ENCODE results near the gene PDE4A.
"Not testable (repeated sequence)": the region's sequence is repeated elsewhere in the genome, so short reads cannot be mapped to it uniquely, and the experiment has no call there.

Gene PDE4A

DNA sequence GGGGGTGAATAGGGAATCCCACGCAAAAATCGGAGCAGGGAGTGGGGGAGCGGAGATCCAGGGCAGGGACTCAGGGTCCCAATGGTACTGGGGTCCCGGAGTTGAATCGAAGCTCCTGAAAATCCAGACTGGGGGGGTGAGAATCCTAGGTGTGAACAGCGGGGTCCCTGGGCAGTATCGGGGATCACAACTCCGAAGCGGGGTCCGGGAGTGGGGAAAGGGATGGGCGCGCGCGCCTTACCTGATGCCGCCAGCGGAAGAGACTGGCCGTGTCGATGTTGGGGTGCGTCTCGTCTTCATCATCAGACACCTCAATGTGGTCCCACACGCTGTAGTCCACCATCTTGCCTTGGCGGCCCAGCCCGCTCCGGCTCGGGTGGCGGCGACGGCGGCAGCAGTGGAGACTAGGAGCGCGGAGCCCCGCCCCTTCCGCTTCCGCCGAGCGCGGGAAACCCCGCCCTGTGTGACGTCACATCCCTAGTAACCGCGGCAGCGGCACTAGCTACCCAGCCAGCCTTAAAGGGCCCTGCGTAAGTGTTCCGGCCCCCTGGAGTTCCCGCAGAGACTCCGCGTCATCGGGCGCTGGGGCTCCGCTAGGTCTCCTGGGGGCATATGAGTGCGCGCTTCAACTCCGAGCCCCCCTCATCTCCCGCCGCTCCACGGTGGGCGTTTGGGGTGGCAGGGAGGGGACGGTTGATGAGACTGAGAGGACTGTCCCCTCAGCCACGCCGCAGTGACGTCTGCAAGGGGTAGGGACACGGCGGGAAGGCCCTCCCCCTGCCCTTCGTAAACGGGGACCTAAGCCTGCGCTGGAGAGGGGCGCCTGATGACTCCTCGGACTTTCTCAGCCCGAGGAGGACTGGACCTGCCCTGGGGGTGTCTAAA, 17.0 kb upstream of the PDE4A start, which contains the start of gene CDC37:
Gene CDC37 (minus strand): TSS at position 406 of the 885 bp plus-strand sequence. CDS start 63 bp downstream, at position 343.
- peak; percentile 96 for DNase-seq (ENCODE audit: low read depth)

DNA sequence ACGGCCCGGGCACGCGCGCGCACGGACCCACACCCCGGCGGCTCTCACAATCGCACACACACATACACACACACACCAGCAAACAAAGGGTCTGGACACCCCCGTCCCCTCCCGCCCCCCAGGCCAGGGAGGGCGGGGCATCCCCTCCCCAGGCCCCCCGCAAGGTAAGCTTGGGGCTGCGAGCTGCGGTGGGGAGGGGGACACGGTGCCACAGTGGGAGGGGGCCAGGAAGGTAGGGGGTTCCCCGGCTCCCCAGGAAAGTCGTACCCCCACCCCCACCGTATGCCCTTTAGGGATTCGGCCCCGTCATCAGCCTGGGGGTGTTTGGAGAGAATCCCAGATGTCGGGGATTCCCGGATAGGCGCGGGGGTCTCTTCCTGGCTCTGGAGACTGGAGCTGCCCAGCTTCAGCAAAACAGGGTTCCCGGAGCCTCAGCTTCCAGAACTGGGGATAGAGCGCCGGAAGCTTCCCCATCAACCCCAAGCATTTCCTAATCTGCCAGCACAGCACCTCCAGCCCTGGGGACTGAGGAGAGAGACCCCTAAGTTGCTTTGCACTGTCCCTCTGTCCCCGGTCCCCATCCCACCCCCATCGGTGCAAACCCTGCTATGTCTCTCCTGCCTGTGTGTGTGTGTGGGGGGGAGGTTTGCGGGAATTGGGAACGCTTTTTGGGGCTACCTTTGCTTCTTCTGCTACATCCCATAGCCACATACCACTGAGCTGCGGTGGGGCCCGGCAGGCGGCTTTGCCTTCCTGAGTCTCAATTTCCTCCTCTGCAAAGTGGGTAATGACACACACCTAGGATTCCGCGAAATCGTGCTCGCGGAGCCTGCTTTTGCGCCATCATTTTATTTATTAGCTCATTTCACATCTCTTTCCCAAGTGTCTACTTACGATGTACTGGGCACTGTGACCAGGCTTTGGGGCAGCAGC, 15.2 kb upstream of the PDE4A start:
- no peak for DNase-seq (ENCODE audit: low read depth)

DNA sequence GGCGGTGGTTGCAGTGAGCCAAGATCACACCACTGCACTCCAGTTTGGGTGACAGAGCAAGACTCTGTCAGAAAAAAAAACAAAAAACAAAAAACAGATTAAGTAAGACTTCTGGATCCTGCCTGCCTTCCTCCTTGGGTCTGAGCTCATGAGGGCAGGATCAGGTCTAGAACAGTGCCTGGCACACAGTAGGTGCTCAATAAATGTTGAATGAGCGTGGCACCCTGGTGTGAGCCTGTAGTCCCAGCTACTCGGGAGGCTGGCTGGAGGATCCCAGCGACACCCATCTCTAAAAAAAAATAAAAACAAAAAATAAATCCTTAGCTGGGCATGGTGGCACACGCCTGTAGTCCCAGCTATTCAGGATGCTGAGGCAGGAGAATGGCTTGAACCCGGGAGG, 14.1 kb upstream of the PDE4A start:
- DNase-seq (ENCODE audit: low read depth), result no peak

DNA sequence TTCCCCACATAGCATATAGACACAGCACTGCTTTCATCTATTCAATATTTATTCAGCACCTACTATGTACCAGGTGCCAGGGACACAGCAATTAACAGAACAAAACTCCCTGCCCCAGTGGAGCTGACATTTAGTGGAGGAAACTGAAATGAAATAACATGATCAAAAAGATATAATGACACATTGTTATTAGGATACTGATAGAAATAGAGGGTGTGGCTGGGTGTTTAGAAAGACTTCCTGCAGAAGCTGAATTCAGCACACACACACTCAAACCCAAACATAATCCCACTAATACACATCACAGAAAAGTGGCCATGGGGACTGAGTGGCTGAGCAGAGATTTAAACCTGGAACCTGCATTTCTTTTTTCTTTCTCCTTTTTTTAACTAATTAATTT, 13.2 kb upstream of the PDE4A start:
- DNase-seq (ENCODE audit: low read depth), result no peak

DNA sequence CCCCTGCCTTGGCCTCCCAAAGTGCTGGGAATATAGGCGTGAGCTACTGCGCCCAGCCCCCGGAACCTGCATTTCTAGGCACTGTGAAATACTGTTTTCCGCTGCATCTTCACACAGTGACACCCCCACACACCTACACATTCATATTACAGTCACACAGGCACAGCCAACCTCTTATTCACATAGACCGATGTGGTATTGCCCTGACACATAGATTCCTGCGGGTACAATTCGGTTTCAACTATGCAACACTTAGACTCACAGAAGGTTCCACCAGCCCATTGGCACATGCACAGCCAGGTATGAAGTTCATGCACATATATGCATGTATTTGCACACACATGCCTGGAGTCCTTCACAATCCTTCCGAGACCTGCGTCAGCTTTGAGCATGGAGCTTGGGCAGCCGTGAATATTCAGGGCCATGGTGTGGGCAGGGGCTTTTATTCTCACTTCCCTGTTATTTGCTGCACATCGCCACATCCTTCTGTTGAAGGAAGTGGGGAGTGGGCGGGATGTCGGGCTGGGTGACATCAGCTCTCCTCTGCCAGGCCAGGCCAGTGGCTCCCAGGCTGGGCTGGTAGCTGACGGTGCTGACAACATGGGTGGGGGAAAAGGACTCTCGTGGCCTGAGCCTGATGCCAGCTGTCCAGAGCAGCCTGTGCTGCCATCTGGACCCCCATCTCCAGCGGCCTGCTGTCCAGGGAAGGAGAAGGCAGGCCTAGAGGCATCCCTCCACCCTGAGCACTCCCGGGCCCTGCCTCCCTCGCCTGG, 11.6 kb upstream of the PDE4A start:
- DNase-seq (ENCODE audit: low read depth), result no peak

DNA sequence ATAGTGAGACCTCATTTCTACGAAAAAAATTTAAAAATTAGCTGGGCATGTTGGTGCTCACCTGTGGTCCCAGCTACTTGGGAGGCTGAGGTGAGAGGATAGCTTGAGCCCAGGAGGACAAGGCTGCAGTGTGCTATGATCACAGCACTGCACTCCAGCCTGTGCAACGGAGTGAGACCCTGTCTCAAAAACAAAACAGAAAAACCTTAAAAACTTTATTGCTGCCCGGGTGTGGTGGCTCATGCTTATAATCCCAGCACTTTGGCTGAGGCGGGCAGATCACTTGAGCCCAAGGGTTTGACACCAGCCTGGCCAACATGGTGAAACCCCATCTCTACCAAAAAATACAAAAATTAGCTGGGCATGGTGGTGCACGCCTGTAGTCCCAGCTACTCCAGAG, 9.1 kb upstream of the PDE4A start:
- not testable (repeated sequence) for DNase-seq (ENCODE audit: low read depth)

DNA sequence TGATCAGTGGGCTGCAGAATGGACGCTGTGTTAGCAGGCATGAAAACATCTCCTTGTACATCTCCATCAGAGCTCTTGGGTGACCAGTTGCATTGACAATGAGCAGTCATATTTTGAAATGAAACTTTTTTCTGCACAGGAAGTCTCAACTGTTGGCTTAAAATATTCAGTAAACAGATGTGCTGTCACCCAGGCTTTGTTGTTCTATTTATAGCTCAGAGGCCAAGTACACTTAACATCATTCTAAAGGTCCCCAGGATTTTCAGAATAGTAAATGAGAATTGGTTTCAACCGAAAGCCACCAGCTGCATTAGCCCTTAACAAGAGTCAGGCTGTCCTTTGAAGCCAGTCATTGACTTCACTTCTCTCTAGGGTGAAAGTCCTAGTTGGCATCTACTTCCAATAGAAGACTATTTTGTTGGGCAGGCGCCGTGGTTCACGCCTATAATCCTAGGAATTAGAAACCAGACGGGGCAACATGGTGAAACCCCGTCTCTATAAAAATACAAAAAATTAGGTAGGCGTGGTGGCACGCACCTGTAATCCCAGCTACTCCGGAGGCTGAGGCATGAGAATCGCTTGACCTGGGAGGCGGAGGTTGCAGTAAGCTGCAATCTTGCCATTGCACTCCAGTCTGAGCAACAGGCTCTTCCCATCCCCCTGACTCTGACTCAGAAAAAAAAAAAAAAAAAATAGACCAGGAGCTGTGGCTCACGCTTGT, 7.9 kb upstream of the PDE4A start:
- DNase-seq (ENCODE audit: low read depth), result no peak

DNA sequence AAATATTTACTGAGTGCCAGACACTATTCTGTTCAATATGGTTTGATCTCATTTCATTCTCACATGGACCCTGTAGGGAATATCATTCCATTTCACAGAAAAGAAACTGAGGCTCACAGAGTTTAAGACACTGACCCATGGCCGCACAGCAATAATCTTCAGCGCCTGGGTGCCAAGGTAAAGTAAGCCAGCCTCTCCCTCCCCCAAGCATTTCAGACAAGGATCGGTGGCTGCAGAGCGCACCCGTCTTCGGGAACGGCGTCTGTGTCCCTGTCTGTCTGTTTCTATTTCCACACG, 4.3 kb upstream of the PDE4A start:
- no peak for DNase-seq (ENCODE audit: low read depth)

DNA sequence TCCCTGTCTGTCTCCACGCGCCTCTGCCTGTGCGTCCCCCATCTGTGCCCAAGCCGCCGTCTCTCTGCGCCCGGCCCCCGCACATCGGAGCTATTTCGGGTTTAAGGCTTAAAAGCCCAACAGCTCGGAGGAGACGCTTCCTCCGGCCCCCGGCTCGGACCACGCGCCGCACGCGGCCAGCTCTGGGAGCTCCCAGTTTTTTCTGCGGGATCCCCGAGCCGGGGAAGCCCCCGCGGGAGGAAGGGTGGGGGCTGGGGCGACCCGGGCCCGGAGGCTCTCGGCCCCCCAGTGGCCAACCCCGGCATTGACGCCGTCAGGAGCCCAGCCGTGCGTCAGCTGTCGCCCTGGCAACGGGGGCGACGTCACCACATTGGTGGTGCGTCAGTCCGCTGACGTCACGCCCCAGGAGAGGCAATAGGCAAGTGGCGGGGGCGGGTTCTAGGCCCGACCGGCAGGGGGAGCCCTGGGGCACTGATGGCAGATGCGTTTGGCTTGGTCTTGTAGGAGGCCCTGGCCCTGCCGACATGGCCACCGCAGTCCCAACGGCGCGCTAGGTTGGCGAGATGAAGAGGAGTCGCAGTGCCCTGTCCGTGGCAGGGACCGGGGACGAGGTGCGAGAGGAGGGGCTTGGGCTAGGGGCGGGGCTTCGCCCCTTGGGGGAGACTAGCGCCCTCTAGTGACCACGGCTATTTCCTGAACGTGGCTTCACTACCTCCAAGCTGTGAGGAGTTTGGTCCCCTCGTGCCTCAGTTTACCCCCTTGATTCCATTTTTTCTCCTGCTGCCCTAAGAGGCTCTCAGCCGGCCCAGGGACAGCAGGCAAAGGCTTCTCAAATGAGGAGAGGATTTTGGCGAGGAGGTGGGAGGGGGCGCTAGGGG, 3.7 kb upstream of the PDE4A start:
- DNase-seq (ENCODE audit: low read depth), result peak; percentile 97

DNA sequence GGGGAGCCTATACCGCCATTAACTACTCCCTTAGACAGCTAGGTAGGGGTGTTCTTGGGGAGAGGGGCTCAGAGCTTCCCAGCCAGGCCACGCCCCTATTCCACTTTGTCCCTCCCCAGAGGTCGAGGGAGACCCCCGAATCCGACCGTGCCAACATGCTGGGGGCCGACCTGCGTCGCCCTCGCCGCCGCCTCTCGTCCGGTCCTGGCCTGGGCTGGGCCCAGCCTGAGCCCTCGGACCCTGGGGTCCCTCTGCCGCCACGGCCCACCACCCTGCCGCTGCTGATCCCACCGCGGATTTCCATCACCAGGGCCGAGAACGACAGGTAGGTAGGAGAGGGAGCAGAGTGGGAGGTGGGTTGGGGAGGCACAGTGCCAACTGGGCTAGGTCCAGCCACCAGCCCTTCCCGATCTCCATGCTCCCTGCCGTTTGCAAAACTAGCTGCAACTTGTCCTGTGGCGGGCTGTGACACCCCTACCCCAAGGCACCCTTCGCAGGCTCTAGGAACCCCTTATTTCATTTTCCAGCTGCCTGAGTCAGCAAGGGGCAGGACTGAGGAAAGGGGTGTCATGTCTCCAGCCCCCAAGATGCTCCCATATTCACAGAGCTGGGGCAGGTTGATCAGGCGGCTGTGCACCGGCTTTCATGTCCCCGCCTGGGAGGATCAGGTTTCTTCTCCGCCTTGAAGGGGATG, 2.6 kb upstream of the PDE4A start:
- no peak for DNase-seq (ENCODE audit: low read depth)

DNA sequence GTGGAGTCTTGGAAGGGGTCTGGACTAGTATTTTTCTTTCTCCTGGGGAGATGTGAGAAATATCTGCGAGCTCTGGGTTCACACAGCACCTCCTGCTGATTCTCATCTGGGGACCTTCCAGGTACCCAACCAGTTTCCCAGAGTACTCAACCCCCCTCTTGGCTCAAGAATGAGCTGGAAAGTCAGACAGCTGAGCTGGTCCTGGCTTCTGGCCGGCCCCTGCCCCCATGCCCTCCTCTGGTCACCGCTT, 2.2 kb upstream of the PDE4A start:
- no peak for DNase-seq (ENCODE audit: low read depth)

DNA sequence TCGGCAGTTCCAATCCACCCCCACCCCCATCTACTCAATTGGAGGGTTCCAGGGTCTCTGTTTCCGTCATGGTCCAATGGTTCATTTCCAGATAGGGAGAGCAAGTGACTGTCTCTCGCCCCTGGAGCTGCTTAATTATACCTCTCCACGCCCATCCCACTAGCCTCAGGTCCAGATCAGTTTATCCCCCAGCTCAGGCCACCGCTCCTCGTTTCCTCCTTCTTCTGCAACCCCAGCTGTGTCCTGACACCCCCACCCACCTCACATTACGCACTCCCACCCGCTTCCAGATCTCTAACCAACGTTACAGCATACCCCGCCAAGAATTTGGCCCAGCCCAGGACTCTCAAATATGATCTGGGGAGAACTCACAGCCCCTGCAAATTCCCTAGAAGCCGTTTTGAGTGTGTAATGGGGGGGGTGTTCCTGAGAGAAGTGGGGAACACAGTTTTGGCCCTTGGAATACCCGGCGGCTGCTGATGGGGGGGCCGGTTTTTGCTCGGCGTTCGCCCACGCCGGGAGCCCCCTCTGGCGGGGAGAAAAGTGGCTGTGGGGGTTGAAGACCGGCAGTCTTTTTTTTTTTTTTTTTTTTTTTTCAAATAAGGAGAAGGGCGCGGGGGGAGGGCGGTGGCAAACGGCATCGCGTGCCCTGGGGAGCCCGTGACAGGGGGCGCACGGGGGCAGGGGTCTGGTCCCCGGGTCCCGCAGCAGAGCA, 1.7 kb upstream of the PDE4A start:
- no peak for DNase-seq (ENCODE audit: low read depth)

DNA sequence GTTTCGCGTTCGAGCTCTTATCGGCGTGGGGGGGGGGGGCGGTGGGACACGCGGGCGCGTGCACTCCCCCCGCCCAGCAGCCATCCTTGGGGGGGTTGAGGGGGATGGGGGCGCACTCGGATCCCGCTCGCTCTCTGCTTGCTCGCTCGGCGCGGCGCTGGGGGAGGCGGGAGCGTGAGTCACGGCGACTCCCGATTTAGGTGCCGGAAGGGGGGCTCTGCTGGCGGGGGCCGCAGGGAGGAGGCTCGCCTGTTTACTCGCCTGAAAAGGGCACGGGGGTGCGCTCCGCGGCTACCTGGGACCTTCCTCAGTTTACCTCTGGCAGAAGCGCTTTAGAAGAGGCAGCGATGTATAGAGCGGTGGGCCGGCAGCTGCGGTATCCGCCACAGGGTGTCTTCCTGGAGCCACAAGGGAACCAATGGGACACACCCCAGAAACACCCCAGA, 1.1 kb upstream of the PDE4A start:
- DNase-seq (ENCODE audit: low read depth), result no peak

DNA sequence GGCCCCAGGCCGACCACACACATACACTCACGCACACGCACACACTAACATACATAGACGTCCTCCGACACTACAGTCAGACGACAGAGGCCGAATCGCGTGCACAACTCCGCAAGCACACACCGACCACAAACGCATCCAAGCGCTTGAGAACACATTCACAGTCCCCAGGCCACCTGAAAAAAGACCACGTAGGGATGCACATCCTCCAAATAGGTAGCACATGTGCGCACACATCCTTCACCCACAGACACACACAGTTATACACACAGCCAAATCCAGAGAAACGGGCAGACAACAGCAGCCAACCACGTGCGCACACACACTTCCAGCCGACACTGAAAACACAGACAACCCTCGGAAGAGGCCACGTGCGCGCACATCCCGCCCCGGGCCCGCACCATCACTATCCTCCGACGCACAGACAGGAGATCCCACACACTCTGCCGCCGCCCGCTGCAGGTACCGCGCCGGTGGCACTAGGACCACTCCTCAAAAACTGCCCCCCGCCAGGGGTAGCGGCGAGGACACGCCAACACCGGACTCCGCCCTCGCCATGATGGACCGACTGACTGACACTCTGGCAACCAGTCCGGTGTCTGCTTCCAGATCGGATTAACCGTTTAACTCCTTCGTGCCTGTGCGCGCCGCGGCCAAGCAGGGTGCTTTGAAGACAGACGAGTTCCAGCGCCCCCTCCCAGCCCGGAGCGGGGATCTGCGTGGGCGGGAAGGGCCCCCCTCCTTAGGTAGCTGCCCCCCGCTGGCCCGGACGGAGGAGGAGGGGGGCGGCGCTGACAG, 493 bp upstream of the PDE4A start:
- DNase-seq (ENCODE audit: low read depth), result no peak

DNA sequence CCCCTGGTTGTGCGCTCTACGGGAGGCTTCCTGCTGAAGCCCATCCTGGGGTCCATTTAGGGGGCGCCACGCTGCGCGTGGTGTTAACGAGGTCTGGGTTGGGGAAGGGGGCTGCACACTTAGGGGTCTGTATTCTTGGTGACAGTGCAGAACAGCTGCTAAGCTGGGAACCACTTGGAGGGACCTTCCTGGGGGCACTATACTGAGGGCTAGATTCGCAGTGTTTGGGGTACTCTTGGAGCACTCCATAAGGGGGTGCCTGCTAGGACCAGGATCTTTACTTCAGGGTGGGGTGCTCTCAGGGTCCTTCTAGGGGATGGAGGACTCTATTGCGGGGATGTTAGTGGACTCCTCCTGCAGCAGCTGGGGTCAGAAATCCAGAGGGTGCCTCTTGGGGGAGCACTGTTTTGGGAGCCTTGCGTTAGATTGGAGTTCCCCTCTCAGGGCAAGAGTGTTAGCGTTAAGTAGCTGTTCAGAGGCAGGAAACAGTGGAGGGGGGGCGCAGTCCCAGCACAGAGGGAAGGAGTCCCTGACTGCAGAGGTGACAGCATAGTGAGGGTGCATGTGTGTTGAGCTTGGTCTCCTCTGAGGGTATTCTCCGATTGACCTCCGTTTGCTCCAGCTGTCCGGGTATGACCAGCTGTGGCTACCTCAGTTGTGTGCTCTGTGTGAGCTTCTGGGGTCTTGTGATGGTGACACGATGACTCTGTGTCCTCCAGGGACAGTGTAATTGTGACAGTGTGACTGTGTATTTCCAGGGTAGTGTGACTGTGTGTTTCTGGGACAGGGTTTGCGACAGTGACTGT, 1.1 kb downstream of the PDE4A start:
- DNase-seq (ENCODE audit: low read depth), result no peak

DNA sequence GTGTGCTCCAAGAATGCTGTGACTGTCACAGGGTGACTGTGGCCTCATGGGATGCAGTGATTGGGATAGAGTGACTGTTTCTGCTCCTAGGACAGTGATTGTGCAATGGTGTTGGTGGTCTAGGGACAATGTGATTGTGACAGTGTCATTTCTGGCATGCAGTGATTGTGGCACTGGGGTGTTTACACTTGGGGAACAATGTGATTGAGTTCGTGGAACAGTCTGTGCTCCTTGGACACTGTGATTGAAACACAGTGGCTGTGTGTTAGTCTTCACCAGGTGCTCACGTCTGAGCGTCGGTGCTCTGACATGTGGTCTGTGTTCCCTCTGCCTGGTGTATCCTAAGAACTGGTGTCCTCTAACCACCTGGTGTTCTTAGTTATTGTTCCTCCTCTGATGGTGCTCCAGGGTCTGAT, 1.7 kb downstream of the PDE4A start:
- no peak for DNase-seq (ENCODE audit: low read depth)

DNA sequence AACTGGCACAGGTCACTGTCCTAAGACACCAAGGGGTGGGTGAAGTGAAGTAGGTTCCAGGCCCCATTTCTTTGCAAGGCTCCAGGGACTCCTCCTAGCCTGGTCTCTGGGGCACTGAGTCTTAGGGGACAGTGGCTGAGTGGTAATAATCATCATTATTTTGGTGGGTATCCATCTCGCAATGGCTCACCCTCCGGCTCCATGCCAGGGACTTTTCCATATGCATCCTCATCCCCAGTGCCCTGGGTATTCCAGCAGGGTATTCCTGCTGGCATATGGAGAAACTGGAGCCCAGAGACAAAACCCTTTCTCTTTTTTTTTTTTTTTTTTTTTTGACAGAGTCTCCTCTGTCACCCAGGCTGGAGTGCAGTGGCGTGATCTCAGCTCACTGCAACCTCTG, 2.5 kb downstream of the PDE4A start:
- DNase-seq (ENCODE audit: low read depth), result no peak

Data from T follicular helper cell (primary cell).